Lower lobe of right lung (tissue), 2 donors: Measurements from ENCODE around the gene CEACAM21. TPM values are rescaled to one million over a fixed set of nuclear protein-coding genes. Genes with fewer than 3 reads are reported as not detected.

Experiments
- ATAC-seq, 2 donors: fragments of 200-7000 bp; cut with Tn5 transposase; one replicate each; pipeline ENCODE4 v1.9.1; 2020 to 2022; ENCODE audit warnings: mild to moderate bottlenecking in 2 of 2, moderate library complexity in 2 of 2
- DNase-seq: peaks from one replicate; pipeline ENCODE4 v3.0.0-alpha.2; 2020
- H3K27ac ChIP-seq: fragments of 200-600 bp; one replicate; pipeline ENCODE4 v1.8.0; 2022
- H3K27me3 ChIP-seq: fragments of 200-600 bp; one replicate; pipeline ENCODE4 v1.8.0; 2022; ENCODE audit warnings: low read depth
- H3K36me3 ChIP-seq: fragments of 200-600 bp; one replicate; pipeline ENCODE4 v1.8.0; 2022; ENCODE audit warnings: mild to moderate bottlenecking
- H3K4me1 ChIP-seq: fragments of 200-600 bp; one replicate; pipeline ENCODE4 v1.8.0; 2022
- H3K4me3 ChIP-seq: fragments of 200-600 bp; one replicate; pipeline ENCODE4 v1.8.0; 2022; ENCODE audit warnings: mild to moderate bottlenecking
- H3K9me3 ChIP-seq: fragments of 200-600 bp; one replicate; pipeline ENCODE4 v1.8.0; 2022
- CTCF ChIP-seq: fragments of 200-600 bp; IDR thresholded peaks from one replicate; pipeline ENCODE4 v1.8.0; 2022; ENCODE audit warnings: antibody characterized with exemption, mild to moderate bottlenecking
- intact Hi-C: fragments of 100-400 bp; cut with DNase I; formaldehyde crosslinking; loops from one replicate; pipeline ENCODE4 v1.11.0; 2022
- total RNA-seq: library from RNA; stranded (reverse); fragmentation: NEBNext Ultra II Directional; extraction: Animal tissue kit (Norgen Biotek cat#: 25700); gene quantifications from one replicate; pipeline ENCODE4 v1.2.1, GENCODE V29; 2021
- donor health status: DM: no; HTN: yes; CAD: no; lungs with severe emphysema.

CEACAM21 gene
- total RNA-seq, 1 donor from 2014 or later, result 28.8 TPM

- ATAC-seq (no peak), DNase-seq (no peak)
- peaks cover 7% of the 10 kb centered on the region for H3K27me3 ChIP-seq
- no peaks in the 10 kb centered on the region for H3K9me3 ChIP-seq
- intact Hi-C loops, result no loop called here
- no peak overlapping the region for H3K27ac ChIP-seq
- H3K4me3 ChIP-seq, result no peak overlapping the region
- H3K4me1 ChIP-seq, result no peaks in the 10 kb centered on the region
- H3K36me3 ChIP-seq, result no peaks in the 10 kb centered on the region
- TF ChIP-seq CTCF, result no peak
These were observed 31.7 kb downstream of the CEACAM21 start for GRCh38 chr19:41607668-41608067.

GRCh38 chr19:41610789-41611188 is 34.8 kb downstream of the CEACAM21 start:
- Histone ChIP-seq H3K4me3 (no peak overlapping the region), H3K36me3 (no peaks in the 10 kb centered on the region), H3K27me3 (peaks cover 7% of the 10 kb centered on the region), H3K9me3 (no peaks in the 10 kb centered on the region), H3K4me1 (no peaks in the 10 kb centered on the region), H3K27ac (no peak overlapping the region)
- TF ChIP-seq CTCF, result no peak
- intact Hi-C loops, result no loop called here
- no peak for DNase-seq
- no peak for ATAC-seq

GRCh38 chr19:41612483-41612882 is 36.5 kb downstream of the CEACAM21 start:
- no peak for ATAC-seq
- Histone ChIP-seq H3K4me3 (no peak overlapping the region), H3K27me3 (peaks cover 7% of the 10 kb centered on the region), H3K4me1 (no peaks in the 10 kb centered on the region), H3K9me3 (no peaks in the 10 kb centered on the region), H3K27ac (no peak overlapping the region), H3K36me3 (no peaks in the 10 kb centered on the region)
- intact Hi-C loops, result no loop called here
- DNase-seq, result no peak
- no peak for TF ChIP-seq CTCF

- Histone ChIP-seq H3K27ac (no peak overlapping the region), H3K27me3 (peaks cover 7% of the 10 kb centered on the region), H3K4me3 (no peak overlapping the region), H3K36me3 (no peaks in the 10 kb centered on the region), H3K4me1 (no peaks in the 10 kb centered on the region), H3K9me3 (no peaks in the 10 kb centered on the region)
- TF ChIP-seq CTCF, result no peak
- DNase-seq (no peak), ATAC-seq (no peak)
- intact Hi-C loops, result no loop called here
These were observed 39.2 kb downstream of the CEACAM21 start for GRCh38 chr19:41615207-41615606.

GRCh38 chr19:41616792-41617621 is 41.0 kb downstream of the CEACAM21 start:
- Histone ChIP-seq H3K27ac (no peak overlapping the region), H3K36me3 (no peaks in the 10 kb centered on the region), H3K27me3 (peaks cover 7% of the 10 kb centered on the region), H3K9me3 (no peaks in the 10 kb centered on the region), H3K4me3 (no peak overlapping the region), H3K4me1 (no peaks in the 10 kb centered on the region)
- DNase-seq (no peak), ATAC-seq (no peak)
- TF ChIP-seq CTCF, result no peak
- intact Hi-C loops, result no loop called here
